Muscle of leg (tissue), 11 donors: ENCODE results near the gene GEN1. TPM values are rescaled to one million over a fixed set of nuclear protein-coding genes. Genes with fewer than 3 reads are reported as not detected.

Experiments used
- DNase-seq: peaks from one replicate; pipeline ENCODE4 v3.0.0; 2013
- H3K27ac ChIP-seq: one replicate; pipeline ENCODE4 v1.5.1; 2013; ENCODE audit warnings: mild to moderate bottlenecking, low read length, control low read depth
- H3K27me3 ChIP-seq: one replicate; pipeline ENCODE4 v1.6.1; 2013; ENCODE audit warnings: low read length; ENCODE audit not compliant: control insufficient read depth, insufficient read depth
- H3K36me3 ChIP-seq: one replicate; pipeline ENCODE4 v1.6.1; 2013; ENCODE audit warnings: low read length; ENCODE audit not compliant: control insufficient read depth, insufficient read depth
- H3K4me1 ChIP-seq: one replicate; pipeline ENCODE4 v1.6.1; 2013; ENCODE audit warnings: low read length; ENCODE audit not compliant: control insufficient read depth, insufficient read depth
- H3K4me3 ChIP-seq: one replicate; pipeline ENCODE4 v1.5.1; 2013; ENCODE audit warnings: low read length, control low read depth
- H3K9me3 ChIP-seq: replicated peaks from 2 replicates; pipeline ENCODE4 v1.6.1; 2013; ENCODE audit warnings: low read depth, low read length; ENCODE audit not compliant: control insufficient read depth
- WGBS: methylation state at CpG from one replicate; pipeline ENCODE4 v1.1.5; 2013; ENCODE audit warnings: missing lambda C conversion rate; ENCODE audit not compliant: insufficient coverage; 5-methylcytosine and 5-hydroxymethylcytosine counted together
- polyA plus RNA-seq, 8 donors: library from polyadenylated mRNA; unstranded; fragments of 120-200 nt; gene quantifications; one replicate each; pipeline versions ENCODE4 v1.2.1 to v1.2.3, GENCODE V29; 2013; ENCODE audit warnings: inconsistent platforms in 1 of 8, low replicate concordance in 1 of 8; ENCODE audit not compliant: insufficient read length in 8 of 8, insufficient read depth in 1 of 8
- total RNA-seq: library from RNA; stranded (reverse); fragments of 120-200 nt; gene quantifications from one replicate; pipeline ENCODE4 v1.2.4, GENCODE V29; 2013

GEN1 gene
- total and polyA plus RNA-seq, 9 donors, result 6.5 to 16.7 (median 9.4) TPM

DNA sequence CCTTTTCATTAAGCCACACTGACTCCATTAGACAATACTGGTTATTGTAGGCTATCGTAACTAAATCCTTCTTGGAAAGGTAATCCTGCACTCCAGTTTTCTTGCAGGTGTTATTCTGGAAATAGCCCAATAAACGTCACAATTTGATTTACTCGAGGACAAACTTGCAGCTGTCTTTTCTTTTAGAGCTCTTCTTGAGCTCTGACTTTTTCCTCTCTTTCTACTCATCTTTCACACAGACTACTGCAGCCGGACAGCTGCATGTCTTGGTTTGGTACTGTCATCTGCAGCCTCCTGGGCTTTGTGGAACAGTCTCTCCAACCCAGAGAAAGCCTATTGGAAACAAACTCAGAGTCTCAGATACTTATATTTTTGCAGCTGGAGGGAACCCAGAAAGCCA is 39.4 kb downstream of the GEN1 start:
- no peaks in the 10 kb centered on the region for H3K9me3 ChIP-seq
- 17% methylated on average over 4 of the region's 4 CpGs for WGBS
- H3K36me3 ChIP-seq, result no peaks in the 10 kb centered on the region
- H3K4me3 ChIP-seq, result no peak overlapping the region
- H3K27ac ChIP-seq, result peak overlapping the region; percentile 74
- H3K4me1 ChIP-seq, result peaks cover 46% of the 10 kb centered on the region
- no peaks in the 10 kb centered on the region for H3K27me3 ChIP-seq
- peak; percentile 86 for DNase-seq

DNA sequence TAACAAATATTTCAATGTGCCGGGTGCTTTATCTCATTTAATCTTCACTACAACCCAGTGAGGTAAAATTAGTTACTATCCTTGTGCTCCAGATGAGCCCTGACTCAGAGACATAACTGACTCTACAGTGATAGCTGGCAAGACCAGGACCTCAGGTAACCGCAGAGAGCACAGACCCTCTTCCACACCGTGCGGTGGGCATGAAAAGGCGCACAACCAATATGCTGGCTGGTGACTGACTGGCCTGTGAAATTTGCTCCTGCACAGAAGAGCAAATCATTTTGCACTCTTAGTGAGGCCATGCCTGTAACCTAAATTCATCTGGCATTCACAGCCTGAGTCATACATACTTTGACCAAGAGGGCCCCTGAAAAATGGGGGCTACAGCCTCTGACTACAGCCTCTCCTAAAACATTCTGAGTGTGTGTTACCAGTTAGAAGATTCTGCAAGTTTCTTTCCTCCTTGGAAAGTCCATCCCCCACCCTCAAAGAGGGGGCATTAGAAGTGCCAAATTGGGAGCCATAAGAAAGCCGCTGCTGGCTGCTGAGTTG is 39.9 kb downstream of the GEN1 start:
- DNase-seq, result no peak
- H3K27ac ChIP-seq, result peak overlapping the region; percentile 74
- WGBS, result 56% methylated on average over 5 of the region's 6 CpGs

DNA sequence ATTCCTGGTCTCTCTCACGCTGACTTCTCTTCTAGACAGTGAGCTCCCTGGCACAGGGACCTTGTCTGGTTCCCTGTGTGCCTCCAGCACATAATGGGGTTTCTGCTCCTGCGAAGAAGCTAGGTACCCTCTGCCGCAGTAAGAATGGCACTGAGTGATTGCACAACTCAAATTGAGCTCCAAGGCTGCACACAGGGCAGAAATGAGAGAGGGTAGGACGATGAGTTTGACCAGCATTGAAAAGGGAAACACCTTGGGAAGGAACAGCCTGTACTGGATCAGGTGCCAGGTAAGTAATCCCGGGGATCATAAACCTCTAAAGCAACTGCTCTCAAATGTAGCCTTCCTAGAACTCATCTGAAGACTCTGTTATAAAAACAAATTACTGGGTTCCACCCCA is 41.4 kb downstream of the GEN1 start:
- WGBS, result 81% methylated on average over 4 of the region's 5 CpGs
- no peaks in the 10 kb centered on the region for H3K27me3 ChIP-seq
- no peaks in the 10 kb centered on the region for H3K9me3 ChIP-seq
- no peak overlapping the region for H3K4me3 ChIP-seq
- DNase-seq, result no peak
- H3K36me3 ChIP-seq, result no peaks in the 10 kb centered on the region
- no peak overlapping the region for H3K27ac ChIP-seq
- peaks cover 61% of the 10 kb centered on the region for H3K4me1 ChIP-seq

More for the DNA sequence above, 39.9 kb downstream of the GEN1 start:
- no peaks in the 10 kb centered on the region for H3K27me3 ChIP-seq
- no peaks in the 10 kb centered on the region for H3K36me3 ChIP-seq
- H3K9me3 ChIP-seq, result no peaks in the 10 kb centered on the region
- H3K4me1 ChIP-seq, result peaks cover 52% of the 10 kb centered on the region
- no peak overlapping the region for H3K4me3 ChIP-seq

DNA sequence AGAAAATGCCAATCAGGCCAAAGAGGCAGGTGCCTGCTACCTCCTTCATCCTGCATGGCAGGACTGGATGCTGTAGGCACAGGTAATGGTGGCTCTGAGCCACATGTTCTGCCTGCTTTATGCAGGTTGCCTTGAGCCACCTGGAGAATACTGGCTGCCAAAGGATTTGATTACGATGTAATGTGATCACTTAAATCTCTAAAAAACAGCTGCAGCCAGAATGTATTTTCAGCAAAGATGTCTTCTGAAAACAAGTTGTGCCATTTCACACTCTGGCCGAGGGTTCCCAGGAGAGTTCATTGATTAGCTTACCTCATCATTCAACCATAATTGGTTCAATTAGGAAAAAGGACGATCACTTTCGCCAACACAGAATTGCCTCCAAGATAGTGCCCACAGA is 44.4 kb downstream of the GEN1 start:
- no peak for DNase-seq
- Histone ChIP-seq H3K36me3 (no peaks in the 10 kb centered on the region), H3K27me3 (no peaks in the 10 kb centered on the region), H3K4me3 (no peak overlapping the region), H3K4me1 (peaks cover 56% of the 10 kb centered on the region), H3K9me3 (no peaks in the 10 kb centered on the region), H3K27ac (peak overlapping the region; percentile 97)
- WGBS, result no CpG with 5 or more reads among the region's 4 CpGs

DNA sequence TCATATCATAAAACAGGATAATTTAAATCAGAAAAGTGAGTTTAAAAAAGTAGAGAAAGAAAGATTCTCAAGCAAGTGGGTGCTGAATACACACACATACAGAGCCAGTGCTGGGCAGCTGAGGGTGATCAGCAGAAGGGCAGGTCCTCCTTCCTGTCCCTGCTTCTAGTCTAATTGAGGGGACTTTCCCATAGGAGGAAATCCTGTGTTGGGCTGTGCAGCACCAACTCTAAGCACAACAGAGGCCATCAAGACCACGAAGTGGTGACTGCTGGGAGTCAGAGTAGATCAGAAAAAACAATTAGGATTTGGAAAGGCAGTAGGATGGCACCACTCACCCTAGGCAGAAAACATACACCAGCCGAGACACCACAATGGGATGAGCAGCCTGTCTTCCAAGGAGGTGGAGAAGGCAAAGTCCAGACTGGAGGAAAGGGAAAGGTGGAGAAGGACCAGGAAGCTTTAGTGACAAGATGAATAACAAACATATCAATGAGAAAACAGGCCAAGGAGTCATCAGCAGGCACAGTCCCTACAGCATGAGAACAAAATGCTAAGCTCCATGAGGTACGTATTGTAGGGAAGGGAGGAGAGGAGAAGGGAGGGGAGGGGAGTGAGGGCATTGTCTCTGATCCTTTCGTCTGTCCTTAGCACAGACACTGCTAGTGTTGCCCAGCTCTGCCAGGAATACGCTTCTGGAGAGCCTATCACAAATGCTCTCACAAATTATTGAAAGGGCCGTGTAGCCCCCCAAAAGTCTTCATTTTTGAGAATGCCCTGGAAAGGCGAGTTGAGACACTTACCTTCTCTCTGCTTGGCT is 45.6 kb downstream of the GEN1 start:
- Histone ChIP-seq H3K4me1 (peaks cover 51% of the 10 kb centered on the region), H3K27me3 (no peaks in the 10 kb centered on the region), H3K36me3 (no peaks in the 10 kb centered on the region), H3K9me3 (no peaks in the 10 kb centered on the region), H3K4me3 (peak overlapping the region; percentile 34), H3K27ac (peak overlapping the region; percentile 97)
- peak; percentile 47 for DNase-seq
- WGBS, result 0% methylated on average over 1 of the region's 7 CpGs

DNA sequence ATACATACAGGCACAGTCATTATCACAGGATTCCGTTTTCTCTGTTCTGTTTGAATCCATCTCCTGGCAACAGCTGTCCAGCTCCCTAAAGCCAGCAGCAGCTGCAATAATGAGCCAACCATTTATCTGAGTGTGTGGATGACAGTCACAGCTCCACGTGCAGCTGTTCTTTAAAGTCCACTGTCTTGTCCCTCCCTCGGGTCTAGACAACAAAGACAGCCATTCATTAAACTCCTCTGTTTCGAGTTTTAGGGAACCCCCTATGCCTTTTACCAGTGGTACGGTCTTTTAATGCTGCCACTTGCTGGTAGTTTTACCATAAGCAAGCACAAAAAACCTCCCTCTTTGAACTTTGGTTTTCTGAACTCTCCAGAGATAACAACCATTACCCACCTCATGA is 46.3 kb downstream of the GEN1 start:
- 57% methylated on average over 2 of the region's 5 CpGs for WGBS
- Histone ChIP-seq H3K36me3 (no peaks in the 10 kb centered on the region), H3K27me3 (no peaks in the 10 kb centered on the region), H3K4me3 (peak overlapping the region; percentile 34), H3K4me1 (peaks cover 53% of the 10 kb centered on the region), H3K9me3 (no peaks in the 10 kb centered on the region), H3K27ac (peak overlapping the region; percentile 97)
- DNase-seq, result peak; percentile 97

DNA sequence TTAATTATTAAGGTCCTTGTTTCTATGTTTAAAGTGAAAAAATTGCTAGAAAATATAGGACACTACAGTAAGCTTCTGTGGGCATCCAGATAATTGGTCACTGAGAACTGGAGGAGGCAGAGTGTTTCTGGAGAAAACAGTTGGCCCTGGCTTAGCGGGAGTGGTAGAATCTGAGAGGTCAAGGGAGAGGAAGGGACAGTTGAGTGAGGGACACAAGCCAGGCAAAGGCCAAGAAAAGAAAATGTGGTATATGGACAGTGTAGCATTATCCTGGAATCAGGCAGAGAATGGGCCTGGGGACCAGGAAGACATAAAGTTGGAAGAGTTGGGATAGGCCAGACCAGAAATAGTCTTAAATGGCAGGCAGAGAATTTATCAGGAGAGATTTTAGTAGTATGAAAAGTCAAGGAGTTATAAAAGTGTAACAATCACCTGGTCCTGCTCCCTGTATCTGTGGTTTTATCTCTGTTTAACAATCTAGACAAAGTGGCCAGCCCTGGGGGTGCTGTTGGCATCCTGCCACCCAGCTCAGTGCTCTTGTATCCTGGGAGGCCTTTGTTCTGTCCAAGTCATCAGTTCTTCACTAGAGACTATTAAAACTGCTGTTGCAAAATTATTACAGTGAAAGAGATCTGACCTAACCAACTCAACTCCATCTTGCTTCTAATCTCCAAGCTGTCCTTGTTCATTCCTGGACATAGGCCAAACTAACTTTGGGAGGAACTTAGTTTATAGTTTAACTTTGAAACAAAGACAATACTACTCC is 46.9 kb downstream of the GEN1 start:
- Histone ChIP-seq H3K36me3 (no peaks in the 10 kb centered on the region), H3K4me3 (peak overlapping the region; percentile 2), H3K27ac (peak overlapping the region; percentile 97), H3K9me3 (no peaks in the 10 kb centered on the region), H3K27me3 (no peaks in the 10 kb centered on the region), H3K4me1 (peaks cover 57% of the 10 kb centered on the region)
- WGBS, result 77% methylated on average over 1 of the region's 1 CpG
- no peak for DNase-seq

DNA sequence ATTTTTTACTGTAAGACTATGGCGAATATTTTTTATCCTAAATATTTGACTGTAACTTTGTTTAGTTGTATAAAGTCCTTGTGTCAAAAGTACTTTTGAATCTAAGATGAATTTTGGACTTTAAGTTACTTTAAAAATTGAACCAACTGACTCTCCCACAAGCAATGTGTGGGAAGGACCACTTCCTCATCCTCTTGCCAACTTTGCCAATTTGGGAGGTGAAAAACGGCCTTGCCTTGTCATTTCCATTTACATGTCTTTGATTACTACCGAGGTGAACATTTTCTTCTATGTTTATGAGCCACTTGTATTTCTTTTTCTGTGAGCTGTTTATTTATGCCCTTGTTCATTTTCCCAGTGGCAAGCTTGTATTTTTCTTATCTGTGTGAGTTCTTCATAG is 49.6 kb downstream of the GEN1 start:
- Histone ChIP-seq H3K4me3 (no peak overlapping the region), H3K27me3 (no peaks in the 10 kb centered on the region), H3K36me3 (no peaks in the 10 kb centered on the region), H3K9me3 (no peaks in the 10 kb centered on the region), H3K4me1 (peaks cover 53% of the 10 kb centered on the region), H3K27ac (no peak overlapping the region)
- no peak for DNase-seq
- no CpG with 5 or more reads among the region's 3 CpGs for WGBS

DNA sequence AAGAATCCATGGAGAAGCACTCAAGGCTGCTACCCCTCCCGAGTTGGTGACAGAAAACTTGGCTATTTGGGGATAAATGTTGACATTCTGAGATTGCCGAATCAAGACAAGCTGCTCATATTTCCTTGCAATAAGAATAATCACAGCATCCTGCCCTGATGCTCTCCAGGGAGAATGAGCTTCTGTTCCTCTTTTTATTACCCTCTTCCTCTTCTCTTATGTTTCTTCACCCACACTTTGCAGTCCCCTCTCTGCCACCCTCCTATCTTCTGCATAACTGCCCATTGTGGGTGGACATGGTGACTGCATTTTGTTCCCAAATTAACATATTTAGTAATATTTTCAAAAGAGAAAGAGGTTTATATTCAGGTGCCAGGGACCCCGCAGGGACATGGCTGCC is 50.4 kb downstream of the GEN1 start:
- H3K9me3 ChIP-seq, result no peaks in the 10 kb centered on the region
- WGBS, result 67% methylated on average over 1 of the region's 3 CpGs
- H3K27me3 ChIP-seq, result no peaks in the 10 kb centered on the region
- H3K27ac ChIP-seq, result no peak overlapping the region
- peaks cover 46% of the 10 kb centered on the region for H3K4me1 ChIP-seq
- no peaks in the 10 kb centered on the region for H3K36me3 ChIP-seq
- no peak overlapping the region for H3K4me3 ChIP-seq
- DNase-seq, result peak; percentile 32

DNA sequence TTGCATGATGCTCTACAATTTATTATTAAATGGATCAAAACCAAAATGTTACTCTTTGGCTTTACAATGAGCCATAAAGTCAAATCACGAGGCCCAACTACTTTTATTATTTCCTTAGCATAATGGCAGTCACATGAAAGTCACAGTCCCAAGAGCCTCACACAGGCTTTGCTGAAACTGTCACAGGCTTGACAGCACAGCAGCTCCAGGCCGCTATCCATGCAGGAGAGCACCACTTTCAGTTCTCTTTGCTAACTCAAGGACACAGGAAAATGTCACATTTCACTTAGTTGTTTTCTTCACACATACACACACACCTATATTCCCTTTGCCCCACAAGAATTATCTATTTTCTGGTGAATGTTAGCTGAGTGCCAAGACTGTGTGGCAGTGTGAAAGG is 51.2 kb downstream of the GEN1 start:
- H3K4me3 ChIP-seq, result no peak overlapping the region
- H3K27me3 ChIP-seq, result no peaks in the 10 kb centered on the region
- H3K27ac ChIP-seq, result peak overlapping the region; percentile 82
- peak; percentile 43 for DNase-seq
- H3K9me3 ChIP-seq, result no peaks in the 10 kb centered on the region
- peaks cover 40% of the 10 kb centered on the region for H3K4me1 ChIP-seq
- no peaks in the 10 kb centered on the region for H3K36me3 ChIP-seq
- WGBS, result 32% methylated on average over 2 of the region's 2 CpGs
